ENCODE results near the gene RDX.

DNA sequence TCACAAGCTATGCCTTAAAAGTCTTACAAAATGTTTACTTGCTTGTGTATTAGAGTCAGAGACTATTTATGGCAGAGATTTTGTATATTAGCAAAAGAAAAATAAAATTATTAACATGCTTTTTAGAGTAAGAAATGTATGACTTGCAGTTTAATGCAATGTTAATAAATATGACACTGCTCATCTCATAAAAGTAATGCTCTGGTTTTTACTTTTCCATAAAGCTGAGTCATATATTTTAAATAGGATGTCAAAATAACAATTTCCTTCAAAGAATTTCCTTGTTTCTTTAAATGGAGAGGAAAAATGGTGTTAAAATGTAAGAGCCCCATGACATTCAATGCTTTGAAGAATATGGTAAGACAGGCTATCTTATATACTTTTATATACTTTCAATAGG lies 16.3 kb upstream of the RDX start:
- TF ChIP-seq ASH2L (IDR thresholded peaks at IDR 0.05; ENCODE audit: low read length), result no peak
- TF ChIP-seq TEAD4 (IDR thresholded peaks at IDR 0.05; ENCODE audit: low read depth, low read length), result no peak
- no peak for TF ChIP-seq POLR2A (IDR thresholded peaks at IDR 0.05; ENCODE audit: control extremely low read depth in 1 of 2, low read depth in 2 of 2, low read length in 2 of 2)
- no peak for TF ChIP-seq KDM5A (IDR thresholded peaks at IDR 0.05; ENCODE audit: low read length)
- TF ChIP-seq, protein P1, sequence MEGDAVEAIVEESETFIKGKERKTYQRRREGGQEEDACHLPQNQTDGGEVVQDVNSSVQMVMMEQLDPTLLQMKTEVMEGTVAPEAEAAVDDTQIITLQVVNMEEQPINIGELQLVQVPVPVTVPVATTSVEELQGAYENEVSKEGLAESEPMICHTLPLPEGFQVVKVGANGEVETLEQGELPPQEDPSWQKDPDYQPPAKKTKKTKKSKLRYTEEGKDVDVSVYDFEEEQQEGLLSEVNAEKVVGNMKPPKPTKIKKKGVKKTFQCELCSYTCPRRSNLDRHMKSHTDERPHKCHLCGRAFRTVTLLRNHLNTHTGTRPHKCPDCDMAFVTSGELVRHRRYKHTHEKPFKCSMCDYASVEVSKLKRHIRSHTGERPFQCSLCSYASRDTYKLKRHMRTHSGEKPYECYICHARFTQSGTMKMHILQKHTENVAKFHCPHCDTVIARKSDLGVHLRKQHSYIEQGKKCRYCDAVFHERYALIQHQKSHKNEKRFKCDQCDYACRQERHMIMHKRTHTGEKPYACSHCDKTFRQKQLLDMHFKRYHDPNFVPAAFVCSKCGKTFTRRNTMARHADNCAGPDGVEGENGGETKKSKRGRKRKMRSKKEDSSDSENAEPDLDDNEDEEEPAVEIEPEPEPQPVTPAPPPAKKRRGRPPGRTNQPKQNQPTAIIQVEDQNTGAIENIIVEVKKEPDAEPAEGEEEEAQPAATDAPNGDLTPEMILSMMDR (IDR thresholded peaks at IDR 0.05; ENCODE audit: control extremely low read depth in 1 of 3, insufficient read depth in 1 of 3, low read depth in 1 of 3, low read length in 3 of 3), result no peak
- no peak for TF ChIP-seq POLR2AphosphoS5 (IDR thresholded peaks at IDR 0.05; ENCODE audit: low read depth, low read length)
- TF ChIP-seq MAFK (IDR thresholded peaks at IDR 0.05; ENCODE audit: low read depth, low read length), result no peak

All from H1 (cell line).